HG02938 (cell line): Measurements from ENCODE around the gene HCFC1R1.

ENCODE experiments used
- ATAC-seq: cut with Tn5 transposase; IDR thresholded peaks from one replicate; pipeline ENCODE4 v1.9.1; 2021; ENCODE audit warnings: mild to moderate bottlenecking, moderate library complexity; ENCODE audit not compliant: unreplicated experiment

The HCFC1R1 gene

DNA sequence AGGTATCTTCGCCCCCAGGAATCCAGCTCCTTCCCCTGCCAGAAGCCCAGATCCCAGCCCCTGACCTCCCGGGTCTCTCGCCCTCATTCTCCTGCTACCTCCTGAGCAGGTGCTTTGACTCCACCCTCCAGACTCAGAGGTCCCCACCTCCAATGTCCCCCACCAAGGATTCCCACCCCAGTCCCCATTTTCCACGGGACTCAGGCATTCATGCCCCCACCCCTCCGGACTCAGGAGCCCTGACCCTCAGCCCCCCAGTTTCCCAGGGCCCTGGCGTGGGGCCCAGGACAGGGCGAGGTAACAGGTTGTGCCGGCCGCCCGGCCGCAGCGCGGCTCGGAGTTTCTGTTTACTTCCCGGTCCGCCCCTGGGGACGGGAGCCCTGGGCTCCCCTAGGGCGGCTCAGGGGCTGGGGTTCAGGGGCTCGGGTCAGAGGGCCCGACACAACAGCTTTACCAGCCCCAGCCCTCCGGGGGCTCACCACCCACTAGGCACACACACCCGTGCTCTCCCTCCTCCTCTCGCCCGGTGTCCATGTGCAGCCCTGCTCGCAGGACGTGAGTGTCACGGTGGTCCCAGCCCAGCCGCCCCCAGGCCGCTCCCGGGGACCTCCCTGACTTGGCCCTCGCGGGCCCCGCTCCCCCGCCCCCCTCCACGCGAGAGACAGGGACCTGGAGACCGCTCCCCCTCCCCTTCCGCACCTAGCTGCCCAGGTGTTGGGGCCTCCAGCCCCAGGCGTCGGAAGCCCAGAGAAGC, 12.4 kb upstream of the HCFC1R1 start:
- no peak for ATAC-seq

DNA sequence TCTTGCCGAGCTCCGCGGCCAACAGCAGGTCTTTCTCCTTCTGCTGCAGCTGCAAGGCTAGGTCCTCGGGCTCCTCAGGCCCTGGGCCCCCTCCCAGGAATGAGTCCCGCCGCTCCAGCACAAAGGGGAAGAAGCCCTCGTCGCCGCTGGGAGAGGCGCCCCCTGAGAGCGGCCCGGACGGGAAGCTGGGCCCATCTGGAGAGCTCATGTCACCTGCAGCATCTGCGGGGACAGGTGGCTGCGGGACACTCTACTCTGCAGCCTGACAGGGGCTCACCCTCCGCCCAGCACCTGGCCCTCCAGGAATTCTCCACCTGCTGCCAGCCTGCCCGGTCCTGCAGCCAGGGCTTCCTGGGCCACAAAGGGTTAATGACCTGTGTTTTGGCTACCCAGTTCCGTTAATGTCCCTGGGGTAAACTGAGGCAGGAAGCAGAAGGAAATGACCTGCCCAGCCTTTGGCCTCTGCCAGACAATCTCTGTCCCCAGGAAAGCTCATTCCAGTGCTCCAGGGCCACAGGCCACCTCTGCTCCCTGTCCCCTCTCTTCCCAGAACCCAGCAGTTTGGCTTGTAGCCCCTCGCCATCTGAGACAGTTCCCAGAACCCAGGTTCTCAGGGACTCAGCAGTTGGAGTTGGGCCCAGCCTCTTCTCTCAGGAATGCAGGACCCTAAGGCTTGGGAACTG, 11.7 kb upstream of the HCFC1R1 start:
- ATAC-seq: no peak

DNA sequence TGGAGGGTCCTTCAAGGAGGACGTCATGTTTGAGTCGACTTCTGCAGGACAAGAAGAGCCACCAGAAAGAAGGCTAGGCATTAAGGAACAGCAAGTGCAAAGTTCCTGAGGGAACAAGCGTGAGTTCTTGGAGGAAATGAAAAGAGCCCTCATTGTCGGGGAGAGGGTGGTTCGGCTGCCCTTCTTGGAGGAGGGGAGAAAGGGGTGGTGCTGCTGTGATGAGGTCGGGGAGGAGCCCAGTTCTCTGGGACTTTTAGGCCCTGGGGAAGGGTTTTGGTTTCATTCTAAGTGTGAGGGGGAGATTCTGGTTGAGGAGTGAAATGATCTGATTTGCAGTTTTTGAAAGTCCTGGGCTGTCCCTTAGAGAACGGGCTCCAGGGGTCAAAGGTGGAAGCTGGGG, 8.9 kb upstream of the HCFC1R1 start:
- no peak for ATAC-seq

DNA sequence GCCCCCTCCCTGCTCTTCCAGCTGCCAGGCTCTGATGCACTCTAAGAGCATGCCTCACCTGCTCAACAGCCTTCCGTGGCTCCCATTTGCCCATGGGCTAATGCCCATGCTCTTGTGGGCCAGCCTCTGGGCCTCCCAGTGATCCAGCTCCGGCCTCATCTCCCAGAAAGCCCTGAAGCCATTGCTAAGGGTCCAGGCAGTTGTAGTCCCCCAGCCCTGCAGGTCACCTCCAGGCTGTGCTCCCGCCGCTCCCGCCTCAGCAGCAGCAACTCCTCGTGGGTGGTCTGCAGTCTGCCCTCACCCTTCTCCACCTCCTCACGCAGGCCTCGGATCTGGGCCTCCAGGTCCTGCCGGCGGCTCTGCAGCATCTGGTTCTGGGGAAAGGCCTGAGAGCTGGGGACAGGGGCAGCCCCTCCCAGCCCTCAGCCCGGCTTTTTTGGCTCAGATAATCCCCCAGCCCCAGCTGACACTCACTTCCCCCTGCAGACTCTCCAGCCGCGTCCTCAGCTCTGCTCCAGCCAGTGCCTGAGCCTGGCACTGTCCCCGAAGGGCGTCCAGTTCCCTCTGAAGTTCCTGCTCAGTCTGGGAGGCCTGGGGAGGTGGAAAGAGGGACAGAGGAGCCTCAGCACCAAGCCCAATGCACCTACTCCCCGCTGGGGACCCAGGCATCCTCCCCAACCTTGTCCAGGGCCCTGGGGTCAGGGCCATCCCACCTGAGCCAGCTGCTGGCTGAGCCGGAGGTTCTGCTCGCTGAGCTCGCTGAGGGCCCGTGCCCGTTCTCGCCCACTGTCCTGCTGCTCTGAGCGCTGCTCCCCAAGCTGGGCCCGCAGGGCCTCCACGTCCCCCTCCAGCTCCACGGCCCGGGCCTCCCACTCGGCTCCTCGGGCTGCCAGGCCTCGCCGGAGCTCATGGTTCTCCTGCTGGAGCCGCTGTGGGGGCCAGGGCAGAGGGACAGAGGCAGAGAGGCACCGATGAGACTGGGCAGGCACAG, 6.8 kb upstream of the HCFC1R1 start:
- no peak for ATAC-seq

DNA sequence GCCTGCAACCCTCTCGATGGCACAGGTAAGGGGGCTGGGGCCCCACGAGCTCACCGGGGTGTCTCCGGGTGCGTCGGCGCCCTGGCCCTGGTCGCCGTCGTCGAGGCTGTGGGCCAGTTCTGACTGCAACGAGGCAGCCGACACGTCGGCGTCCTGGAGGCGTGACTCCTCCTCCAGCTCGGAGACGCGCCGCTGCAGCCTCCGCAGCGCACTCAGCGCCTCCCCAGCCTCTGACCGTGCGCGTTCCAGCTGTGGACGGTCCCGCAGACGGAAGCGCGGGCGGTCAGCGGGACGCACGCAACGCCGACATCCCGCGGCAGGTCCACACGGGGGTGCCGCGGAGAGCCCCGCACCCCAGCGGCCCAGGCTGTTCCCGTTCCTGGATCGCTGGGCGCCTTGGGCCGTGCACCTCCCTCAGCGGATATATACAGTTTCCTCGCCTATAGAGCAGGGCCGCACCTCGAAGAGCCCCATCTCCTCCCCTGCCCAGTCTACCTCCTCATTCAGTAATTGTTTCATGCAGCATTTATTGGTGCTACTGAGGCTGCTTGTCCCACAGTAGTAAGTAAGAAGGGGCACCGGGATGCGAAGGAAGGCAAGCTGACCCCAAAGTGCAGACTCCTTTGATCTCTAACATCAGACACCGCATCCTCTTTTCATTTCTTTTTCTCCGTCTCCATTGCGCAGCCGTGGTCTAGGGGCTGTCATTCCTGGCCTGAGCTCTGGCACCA, 5.9 kb upstream of the HCFC1R1 start:
- no peak for ATAC-seq

DNA sequence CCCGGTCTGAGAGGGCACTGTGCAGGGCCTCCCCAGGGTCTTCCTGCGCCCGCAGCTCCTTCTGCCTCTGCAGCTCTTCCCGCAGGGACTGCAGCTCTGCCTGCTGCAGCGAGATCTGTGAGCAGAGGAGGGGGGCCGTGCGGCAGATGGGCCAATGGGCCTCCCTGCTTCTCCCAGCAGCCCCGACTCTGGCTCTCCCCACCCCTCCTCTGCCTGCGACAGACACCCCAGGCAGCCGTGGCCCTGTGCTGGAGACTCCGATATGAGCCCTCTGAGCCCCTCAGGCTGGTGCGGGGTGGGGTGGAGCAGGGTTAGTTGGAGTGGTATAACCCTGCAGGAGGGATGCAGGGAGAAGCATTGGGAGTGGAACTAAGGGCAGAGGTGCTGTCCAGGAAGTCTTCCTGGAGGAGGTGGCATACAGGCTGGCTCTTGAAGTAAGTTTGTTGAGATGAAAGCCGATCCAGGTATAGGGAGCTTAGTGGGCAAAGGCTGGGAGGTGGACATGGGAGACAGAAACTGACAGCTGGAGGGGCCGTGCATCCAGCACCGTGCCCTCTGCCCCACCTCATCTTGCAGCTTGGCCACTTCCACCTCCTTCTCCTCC, 5.1 kb upstream of the HCFC1R1 start:
- no peak for ATAC-seq

DNA sequence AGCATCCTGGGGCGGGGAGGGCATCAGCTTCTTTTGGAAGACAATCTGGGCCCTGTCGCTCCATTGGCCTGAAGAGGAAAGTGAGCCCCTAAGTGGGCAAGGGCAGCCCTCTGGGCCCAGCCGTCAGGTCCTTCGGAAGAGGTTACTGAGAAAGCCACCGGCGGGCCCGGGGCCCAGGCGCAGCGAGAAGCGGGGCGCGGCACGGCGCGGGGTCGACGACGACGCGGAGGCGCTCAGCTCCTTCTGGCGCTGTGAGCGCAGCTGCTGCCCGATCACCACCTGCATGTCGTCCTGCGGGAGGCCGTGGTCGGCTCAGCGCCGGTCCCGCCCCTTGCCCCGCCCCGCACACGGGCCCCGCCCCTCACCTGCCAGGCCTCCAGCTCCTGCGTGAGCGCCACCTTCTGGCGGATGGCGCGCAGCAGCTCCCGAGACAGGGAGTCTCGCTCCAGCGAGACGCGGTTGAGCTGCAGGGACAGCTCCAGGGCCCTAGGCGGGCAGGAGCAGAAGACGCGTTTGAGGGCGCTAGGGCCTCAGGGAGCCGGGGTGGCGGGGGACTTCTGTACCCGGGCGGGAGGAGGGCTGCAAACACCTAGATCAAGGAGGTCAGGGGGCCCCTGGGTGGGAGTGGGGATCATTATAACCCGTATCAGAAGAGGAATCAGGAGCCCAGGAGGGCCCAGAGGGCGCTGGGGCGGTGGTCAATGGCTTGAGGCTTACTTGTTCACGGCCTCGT, 4.4 kb upstream of the HCFC1R1 start:
- ATAC-seq: no peak

DNA sequence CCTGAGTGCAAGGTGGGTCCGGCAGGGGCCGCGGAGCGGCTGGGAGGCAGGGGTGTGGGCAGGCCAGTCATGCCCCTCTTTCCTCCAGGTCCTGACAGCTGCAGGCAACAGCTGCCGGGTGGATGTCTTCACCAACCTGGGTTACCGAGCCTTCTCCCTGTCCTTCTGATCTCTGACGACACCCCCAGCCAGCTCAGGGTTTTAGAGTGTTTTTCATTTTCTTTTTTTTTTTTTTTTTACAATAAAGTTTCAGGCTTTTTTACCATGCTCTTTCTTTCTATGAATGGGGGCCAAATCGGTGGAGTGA, 3.7 kb upstream of the HCFC1R1 start:
- ATAC-seq: no peak

DNA sequence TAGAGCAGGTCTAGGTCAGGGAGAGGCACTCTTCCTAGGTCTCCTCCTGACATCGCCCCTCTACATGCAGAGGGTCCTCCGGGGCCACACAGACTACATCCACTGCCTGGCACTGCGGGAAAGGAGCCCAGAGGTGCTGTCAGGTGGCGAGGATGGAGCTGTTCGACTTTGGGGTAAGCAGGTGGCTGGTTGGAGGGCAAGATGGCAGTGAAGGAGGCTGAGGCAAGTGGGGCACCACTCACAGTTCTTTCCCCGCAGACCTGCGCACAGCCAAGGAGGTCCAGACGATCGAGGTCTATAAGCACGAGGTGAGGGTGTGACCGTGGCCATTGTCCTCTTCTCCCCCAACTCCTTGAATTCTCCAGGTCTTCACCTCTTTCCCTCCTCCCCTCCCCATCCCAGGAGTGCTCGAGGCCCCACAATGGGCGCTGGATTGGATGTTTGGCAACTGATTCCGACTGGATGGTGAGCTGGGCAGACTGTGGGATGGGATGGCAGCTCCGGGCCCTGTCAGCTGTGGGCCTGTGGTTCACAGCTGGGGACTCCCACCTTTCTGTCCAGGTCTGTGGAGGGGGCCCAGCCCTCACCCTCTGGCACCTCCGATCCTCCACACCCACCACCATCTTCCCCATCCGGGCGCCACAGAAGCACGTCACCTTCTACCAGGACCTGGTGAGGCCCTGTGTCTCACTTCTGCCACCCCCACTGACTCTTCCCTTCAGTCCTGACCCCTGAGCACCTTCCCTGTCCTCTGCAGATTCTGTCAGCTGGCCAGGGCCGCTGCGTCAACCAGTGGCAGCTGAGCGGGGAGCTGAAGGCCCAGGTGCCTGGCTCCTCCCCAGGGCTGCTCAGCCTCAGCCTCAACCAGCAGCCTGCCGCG, 3.1 kb upstream of the HCFC1R1 start:
- ATAC-seq: no peak

DNA sequence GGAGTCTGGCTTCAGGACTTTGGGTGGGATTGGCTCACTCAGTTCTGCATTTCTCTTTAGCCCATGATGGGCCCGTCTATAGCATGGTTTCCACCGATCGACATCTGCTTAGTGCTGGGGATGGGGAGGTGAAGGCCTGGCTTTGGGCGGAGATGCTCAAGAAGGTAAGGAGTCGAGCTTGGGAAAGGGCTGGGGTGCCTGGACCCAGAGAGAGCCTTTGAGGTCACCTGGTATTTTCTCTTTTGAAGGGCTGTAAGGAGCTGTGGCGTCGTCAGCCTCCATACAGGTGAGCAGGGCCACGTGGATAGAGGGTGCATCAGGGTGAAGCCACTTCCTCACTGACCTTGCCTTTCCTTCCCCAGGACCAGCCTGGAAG, 2.2 kb upstream of the HCFC1R1 start:
- ATAC-seq: no peak

DNA sequence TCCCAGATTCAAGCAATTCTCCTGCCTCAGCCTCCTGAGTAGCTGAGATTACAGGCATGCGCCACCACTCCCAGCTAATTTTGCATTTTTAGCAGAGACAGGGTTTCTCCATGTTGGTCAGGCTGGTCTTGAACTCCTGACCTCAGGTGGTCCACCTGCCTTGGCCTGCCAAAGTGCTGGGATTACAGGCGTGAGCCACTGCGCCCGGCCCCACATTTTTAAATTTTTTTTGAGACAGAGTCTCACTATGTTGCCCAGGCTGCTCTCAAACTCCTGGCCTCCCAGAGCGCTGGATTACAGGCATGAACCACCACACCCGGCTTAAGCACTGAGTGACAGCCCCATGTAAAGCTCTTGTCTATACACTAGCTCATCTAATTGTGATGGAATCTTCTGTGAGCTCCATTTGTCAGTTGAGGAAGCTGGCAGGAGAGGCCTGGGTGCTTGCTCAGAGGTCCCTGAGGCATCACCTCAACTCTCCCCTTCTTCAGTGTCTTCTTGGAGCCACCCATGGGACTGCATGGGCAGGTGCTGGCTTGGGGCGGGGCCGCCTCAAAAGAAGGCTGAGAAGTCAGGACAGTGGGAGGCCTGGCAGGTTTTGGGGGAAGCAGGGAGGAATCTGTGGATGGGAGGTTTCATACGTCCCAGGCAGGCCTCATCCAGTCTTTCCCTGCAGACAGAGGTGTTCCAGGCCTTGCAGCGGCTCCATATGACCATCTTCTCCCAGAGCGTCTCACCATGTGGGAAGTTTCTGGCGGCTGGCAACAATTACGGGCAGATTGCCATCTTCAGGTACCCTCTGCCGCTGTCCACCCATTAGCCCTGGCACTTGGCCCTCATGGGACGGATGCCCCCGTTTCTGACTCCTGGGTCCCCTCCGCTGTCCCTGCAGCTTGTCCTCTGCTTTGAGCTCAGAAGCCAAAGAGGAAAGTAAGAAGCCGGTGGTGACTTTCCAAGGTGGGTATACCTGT, 1.6 kb upstream of the HCFC1R1 start:
- no peak for ATAC-seq

DNA sequence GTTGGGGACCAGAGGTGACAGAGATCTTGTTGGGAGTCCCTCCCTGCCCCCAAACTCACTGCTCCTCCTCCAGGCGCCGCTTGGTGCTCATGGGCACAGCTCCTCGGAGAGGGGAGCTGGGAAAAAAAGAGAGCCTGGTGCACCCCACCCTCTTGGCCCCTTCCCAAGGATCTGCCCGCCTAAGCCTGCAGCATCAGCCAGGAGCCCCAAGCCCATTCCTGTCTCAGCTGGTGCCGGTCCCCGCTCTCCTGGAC, 400 bp downstream of the HCFC1R1 start:
- no peak for ATAC-seq

DNA sequence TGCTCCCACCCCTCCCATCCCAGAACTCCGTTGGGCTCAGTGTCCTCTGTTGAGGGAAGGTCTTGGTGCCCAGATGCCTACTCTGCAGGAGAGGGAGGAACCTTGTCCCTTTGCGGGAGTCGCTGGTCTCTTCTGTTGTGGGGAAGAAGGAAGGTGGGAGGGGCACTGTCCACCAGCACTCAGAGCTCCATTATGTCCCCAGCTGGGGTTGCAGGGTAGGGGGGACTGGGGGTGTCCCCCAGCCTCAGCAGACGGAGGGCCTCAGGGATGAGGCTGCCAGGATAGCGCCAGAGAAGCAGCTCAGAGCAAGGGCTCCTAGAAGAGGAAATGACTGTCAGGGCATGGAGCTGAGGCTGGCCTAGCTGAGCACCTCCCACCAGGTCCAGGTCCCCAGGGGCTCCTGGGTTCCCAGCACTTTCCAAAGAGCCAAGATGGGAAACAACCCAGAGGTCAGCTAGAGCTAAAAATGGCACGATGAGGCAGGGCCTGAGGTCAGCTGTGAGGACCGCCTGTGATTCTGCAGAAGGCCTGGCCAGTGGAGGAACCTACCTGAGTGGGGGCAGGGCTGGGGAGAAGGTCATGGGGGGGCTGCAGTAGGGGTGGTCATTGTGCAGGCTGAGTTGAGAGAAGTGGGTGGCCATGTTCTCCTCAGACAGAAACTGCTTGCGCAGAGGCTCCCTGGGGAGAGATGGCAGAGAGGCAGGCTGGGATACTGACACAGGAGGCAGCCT, 893 bp downstream of the HCFC1R1 start:
- no peak for ATAC-seq

DNA sequence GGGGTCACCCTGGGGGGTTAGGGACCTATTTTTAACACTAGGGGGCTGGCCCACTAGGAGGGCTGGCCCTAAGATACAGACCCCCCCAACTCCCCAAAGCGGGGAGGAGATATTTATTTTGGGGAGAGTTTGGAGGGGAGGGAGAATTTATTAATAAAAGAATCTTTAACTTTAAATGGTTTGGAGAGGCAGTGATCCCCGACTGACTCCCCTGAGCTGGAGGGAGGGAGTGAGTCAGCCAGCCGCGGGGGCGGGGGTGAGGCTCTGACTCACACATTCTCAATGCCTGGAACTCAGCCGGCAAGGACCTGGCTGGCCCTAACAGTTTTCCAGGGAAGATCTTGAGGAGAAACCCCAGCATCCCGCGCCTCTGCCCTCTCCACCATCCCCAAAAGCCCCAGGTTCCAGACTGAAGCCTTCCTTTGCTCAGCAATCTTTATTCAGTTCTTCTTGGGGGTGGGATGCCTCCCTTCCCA, 1.5 kb downstream of the HCFC1R1 start:
- ATAC-seq: no peak

DNA sequence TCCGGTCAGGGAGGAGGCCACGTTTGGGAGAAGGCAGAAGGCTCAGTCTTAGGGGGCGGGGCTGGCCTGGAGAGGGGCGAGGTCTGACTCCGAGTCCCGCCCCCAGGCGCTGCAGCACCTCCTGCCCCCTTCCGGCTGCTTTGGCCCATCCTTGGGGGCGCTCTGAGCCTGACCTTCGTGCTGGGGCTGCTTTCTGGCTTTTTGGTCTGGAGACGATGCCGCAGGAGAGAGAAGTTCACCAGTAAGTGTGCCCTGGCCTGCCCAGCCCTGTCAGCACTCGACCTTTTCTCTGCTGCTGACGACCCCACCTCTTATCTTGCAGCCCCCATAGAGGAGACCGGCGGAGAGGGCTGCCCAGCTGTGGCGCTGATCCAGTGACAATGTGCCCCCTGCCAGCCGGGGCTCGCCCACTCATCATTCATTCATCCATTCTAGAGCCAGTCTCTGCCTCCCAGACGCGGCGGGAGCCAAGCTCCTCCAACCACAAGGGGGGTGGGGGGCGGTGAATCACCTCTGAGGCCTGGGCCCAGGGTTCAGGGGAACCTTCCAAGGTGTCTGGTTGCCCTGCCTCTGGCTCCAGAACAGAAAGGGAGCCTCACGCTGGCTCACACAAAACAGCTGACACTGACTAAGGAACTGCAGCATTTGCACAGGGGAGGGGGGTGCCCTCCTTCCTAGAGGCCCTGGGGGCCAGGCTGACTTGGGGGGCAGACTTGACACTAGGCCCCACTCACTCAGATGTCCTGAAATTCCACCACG, 2.1 kb downstream of the HCFC1R1 start:
- no peak for ATAC-seq

DNA sequence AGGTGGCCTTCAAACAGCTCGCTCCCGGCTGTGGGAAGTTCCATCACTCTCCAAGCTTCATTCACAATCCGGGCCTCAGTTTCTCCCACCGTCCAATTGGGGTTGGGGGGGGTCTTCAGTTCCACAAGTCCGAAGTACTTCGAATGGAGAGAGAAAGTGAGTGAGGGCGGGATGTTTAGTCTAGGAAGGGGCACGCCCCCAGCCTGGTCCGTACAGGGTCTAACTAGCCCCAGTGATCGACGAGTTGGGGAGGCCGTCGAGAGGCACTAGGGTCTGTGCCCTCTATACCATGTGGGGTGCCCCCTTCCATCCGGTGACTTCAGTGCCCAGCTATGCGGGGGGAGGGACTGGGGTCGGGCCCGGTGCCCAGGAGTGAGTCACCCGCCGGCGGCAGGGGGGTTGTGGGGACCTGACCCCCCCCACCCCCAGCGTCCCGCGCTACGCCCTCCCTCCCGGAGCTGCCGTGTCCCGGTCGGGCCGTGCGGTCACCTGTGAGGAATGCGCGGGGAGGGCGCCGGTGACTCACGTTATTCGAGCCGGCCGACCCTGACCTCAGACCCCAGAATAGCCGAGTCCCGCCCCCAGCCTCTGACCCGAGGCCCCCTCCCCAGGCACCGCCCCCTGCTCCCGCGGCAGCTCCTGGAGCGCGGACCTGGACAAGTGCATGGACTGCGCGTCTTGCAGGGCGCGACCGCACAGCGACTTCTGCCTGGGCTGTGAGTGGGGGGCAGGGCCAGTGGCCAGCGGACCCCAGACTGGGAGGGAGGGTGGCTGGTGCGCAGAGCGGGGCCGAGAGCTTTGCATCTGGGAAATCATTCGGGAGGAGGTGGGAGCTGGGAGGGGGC, 2.9 kb downstream of the HCFC1R1 start:
- ATAC-seq: no peak
